GM12875 (cell line): ENCODE results near the gene MRAS.

ENCODE experiments used
- H3K4me3 ChIP-seq: one replicate; pipeline ENCODE4 v1.5.1; 2011; ENCODE audit warnings: low read depth, low read length, control low read depth
- TF ChIP-seq, protein P1 (sequence below): IDR thresholded peaks from 2 replicates; pipeline ENCODE4 v1.5.1; 2011; ENCODE audit warnings: low read depth, mild to moderate bottlenecking, control low read depth, inconsistent platforms, low read length, moderate library complexity, borderline replicate concordance; ENCODE audit not compliant: insufficient read depth

MRAS gene

DNA sequence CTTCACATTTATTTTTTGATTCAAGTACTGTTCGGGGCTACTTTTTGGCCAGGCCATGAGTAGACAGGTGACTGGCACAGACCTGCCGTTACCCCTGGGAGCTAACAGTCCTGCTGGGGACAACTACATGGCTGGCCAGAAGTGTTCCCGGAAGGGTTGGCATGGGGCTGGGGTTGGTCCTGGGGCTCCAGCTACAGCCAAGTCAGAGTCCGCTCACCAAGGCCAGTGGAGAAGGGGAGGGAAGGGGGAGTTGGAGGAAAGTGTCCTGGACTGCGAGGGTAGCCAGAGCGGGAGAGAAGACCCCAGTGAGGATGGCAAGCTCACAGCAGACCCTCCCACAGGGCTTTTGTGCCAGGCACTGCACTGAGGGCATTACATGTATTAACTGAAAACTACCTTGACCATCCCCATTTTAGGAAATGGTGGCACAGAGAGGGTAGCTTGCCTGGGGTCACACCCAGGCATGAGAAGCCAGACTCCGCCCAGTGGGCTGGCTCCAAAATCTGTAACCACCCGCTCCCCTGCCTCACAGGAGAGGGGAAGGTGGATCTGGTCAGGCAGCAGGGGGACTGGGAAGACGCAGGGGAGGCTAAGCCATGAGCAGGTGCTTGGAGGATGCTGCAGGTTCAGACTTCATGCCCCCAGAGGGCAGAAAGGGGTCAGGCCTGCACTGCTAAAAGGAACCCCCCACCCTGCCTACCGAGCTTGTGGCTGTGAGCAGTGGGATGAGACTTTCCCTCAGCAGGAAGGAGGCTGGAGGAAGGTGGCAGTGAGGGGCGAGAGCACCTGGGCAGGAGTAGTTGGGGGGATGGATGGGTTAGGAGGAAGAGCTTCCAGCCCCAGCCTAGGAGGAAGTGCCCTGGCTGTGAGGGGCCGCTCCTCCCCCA lies 47.7 kb downstream of the MRAS start:
- H3K4me3 ChIP-seq, result no peak overlapping the region
- TF ChIP-seq, protein P1, sequence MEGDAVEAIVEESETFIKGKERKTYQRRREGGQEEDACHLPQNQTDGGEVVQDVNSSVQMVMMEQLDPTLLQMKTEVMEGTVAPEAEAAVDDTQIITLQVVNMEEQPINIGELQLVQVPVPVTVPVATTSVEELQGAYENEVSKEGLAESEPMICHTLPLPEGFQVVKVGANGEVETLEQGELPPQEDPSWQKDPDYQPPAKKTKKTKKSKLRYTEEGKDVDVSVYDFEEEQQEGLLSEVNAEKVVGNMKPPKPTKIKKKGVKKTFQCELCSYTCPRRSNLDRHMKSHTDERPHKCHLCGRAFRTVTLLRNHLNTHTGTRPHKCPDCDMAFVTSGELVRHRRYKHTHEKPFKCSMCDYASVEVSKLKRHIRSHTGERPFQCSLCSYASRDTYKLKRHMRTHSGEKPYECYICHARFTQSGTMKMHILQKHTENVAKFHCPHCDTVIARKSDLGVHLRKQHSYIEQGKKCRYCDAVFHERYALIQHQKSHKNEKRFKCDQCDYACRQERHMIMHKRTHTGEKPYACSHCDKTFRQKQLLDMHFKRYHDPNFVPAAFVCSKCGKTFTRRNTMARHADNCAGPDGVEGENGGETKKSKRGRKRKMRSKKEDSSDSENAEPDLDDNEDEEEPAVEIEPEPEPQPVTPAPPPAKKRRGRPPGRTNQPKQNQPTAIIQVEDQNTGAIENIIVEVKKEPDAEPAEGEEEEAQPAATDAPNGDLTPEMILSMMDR, result no peak

DNA sequence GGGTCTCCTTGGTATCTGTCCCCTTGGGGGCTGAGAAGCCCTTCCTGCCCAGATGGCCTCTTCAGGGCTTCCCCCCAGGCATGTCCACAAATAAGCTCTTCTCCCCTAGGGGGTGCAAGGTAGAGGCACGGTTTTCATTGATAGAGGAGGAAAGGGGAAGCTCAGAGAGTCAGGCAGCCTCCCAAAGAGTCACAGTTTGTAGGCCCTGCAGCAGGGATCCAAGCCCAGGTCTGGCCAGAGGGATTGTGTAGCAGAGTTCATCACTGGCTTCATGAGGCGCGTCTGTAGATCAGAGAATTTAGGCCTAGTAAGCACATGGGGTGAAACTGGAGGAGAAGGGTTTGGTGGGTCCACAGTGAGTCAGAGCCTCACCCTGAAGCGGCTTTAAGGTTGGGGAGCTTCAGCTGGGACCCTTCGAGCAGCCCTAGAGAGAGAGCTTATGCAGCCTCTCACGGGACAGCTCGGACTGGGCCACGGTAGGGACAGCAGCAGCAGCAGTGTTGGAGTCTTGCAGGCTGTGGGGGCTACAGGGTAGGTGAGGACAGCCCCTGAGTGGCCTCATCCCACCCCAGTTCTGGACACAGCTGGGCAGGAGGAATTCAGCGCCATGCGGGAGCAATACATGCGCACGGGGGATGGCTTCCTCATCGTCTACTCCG lies 48.5 kb downstream of the MRAS start:
- TF ChIP-seq, protein P1, result no peak
- H3K4me3 ChIP-seq, result no peak overlapping the region

DNA sequence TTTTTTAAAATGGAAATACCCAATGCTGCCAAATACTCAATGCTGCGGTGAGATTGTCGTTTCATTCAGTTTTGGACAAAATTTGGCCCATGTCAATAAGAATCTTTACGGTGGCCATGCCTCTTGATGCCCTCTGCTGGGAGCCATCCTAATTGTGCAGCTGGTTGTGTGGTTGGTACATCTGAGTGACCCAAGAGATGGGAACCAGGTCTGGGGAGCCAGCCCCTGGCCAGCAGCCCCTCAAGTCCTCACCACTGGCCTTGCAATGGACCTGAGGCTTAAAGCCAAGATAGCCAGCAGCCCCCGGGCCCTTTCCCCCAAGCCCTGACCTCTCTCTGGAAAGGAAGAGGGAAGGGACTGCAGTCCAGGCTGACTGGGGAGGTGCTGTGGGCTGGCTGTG lies 49.6 kb downstream of the MRAS start:
- no peak overlapping the region for H3K4me3 ChIP-seq
- TF ChIP-seq, protein P1, result no peak

DNA sequence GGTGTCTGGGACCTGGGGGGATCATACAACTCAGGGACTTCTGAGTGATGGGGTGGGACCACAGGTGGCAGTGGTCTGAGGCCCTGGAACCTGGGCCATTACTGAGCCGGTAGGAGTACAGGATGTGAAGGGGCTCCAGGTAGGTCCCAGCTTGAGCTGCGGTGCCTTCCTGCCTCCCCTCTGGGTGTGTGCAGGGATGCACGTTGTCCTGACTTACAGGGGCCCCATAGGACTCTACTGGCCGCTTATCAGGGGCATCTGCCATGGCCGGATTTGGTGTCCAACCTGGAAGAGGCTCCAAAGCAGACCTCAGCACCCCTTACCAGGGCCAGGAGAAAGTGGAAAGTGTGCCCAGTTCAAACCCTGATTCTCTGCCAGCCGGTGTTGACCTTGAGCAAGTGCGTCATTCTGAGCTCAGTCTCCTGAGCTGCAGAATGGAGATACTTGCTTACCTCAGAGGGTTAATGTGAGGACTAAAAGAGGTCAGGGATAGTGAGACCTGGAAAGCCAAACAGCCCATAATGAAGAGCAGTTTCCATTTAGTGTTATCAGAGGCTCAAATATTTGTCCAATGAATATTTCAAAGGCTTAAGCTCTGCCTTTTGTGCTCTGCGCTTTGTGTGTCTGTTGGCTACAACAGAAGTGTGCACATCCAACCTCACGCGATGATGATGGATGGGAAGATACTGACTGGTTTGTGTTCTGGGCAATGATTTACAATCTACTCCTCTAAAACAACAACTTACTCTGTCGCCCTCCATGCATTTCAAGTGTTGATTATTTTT lies 50.6 kb downstream of the MRAS start:
- H3K4me3 ChIP-seq, result no peak overlapping the region

DNA sequence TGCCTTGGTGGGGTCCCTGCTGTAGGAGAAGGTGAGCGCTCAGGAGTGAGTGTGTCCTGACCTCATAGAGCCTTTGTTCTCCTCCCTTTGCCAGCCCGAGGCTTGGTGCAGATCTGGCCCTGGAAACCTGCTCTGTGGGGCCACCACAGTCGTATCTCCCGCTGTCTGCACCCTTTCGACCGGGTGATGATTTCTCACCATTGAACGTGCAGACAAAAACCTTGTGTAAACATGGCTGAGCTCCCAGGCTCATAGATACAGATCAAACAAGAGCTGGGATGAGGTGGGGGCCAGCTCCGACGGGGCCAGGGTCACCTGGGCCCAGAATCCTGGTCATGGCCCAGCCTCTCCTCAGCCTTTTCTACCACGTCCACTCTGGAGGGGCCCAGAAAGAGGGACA lies 51.4 kb downstream of the MRAS start:
- TF ChIP-seq, protein P1, result no peak

More for the DNA sequence above, 50.6 kb downstream of the MRAS start:
- TF ChIP-seq, protein P1, result no peak

GRCh38 chr3:138400651-138401070 lies 52.3 kb downstream of the MRAS start:
- TF ChIP-seq, protein P1, result no peak
- no peak overlapping the region for H3K4me3 ChIP-seq

More for the DNA sequence above, 51.4 kb downstream of the MRAS start:
- no peak overlapping the region for H3K4me3 ChIP-seq
